Neural progenitor cell (in vitro differentiated cells): Measurements from ENCODE around the gene CDS2. TPM values are rescaled to one million over a fixed set of nuclear protein-coding genes. Genes with fewer than 3 reads are reported as not detected.

Experiments
- DNase-seq: peaks from one replicate; pipeline ENCODE4 v3.0.0-alpha.2; 2016; ENCODE audit warnings: low spot score
- H2AFZ ChIP-seq: fragments of 200-600 bp; sonication (generic); replicated peaks from 2 replicates; pipeline ENCODE4 v1.6.1; 2016; ENCODE audit warnings: antibody characterized with exemption
- H3F3A ChIP-seq: fragments of 200-600 bp; sonication (generic); 2 replicates; pipeline ENCODE4 v1.6.1; 2016; ENCODE audit warnings: antibody characterized with exemption, low read depth
- H3K27ac ChIP-seq: fragments of 200-600 bp; sonication (generic); 2 replicates; pipeline ENCODE4 v1.5.1; 2016; ENCODE audit warnings: mild to moderate bottlenecking
- H3K27me3 ChIP-seq: fragments of 200-600 bp; sonication (generic); 2 replicates; pipeline ENCODE4 v1.6.1; 2016; ENCODE audit warnings: mild to moderate bottlenecking, moderate library complexity
- H3K36me3 ChIP-seq: fragments of 200-600 bp; sonication (generic); 2 replicates; pipeline ENCODE4 v1.5.1; 2016
- H3K4me1 ChIP-seq: fragments of 200-600 bp; sonication (generic); 2 replicates; pipeline ENCODE4 v1.6.1; 2016; ENCODE audit warnings: mixed run types
- H3K4me2 ChIP-seq: fragments of 200-600 bp; sonication (generic); 2 replicates; pipeline ENCODE4 v1.6.1; 2016
- H3K4me3 ChIP-seq: fragments of 200-600 bp; sonication (generic); 2 replicates; pipeline ENCODE4 v1.5.1; 2016
- H3K79me2 ChIP-seq: fragments of 200-600 bp; sonication (generic); 2 replicates; pipeline ENCODE4 v1.6.1; 2016; ENCODE audit warnings: low read depth
- H3K9ac ChIP-seq: fragments of 200-600 bp; sonication (generic); 2 replicates; pipeline ENCODE4 v1.6.1; 2016
- H3K9me3 ChIP-seq: fragments of 200-600 bp; sonication (generic); 2 replicates; pipeline ENCODE4 v1.5.1; 2016; ENCODE audit warnings: low read depth
- H4K20me1 ChIP-seq: fragments of 200-600 bp; sonication (generic); 2 replicates; pipeline ENCODE4 v1.6.1; 2016; ENCODE audit warnings: low read depth
- H3K27ac Mint-ChIP-seq: 3 replicates; pipeline ENCODE4 v1.8.0; 2021; ENCODE audit warnings: mixed read lengths
- H3K27me3 Mint-ChIP-seq: 2 replicates; pipeline ENCODE4 v1.8.0; 2022; ENCODE audit warnings: low read depth, mild to moderate bottlenecking, inconsistent platforms, moderate library complexity, mixed read lengths; ENCODE audit not compliant: insufficient read depth
- H3K36me3 Mint-ChIP-seq: 3 replicates; pipeline ENCODE4 v1.8.0; 2021; ENCODE audit warnings: mixed read lengths
- H3K4me1 Mint-ChIP-seq: 3 replicates; pipeline ENCODE4 v1.8.0; 2021; ENCODE audit warnings: mixed read lengths
- H3K4me3 Mint-ChIP-seq: 3 replicates; pipeline ENCODE4 v1.8.0; 2021; ENCODE audit warnings: mild to moderate bottlenecking, moderate library complexity, mixed read lengths
- H3K9me3 Mint-ChIP-seq: 3 replicates; pipeline ENCODE4 v1.8.0; 2020; ENCODE audit warnings: mixed read lengths
- EZH2 ChIP-seq: fragments of 200-600 bp; sonication (generic); IDR thresholded peaks from 2 replicates; pipeline ENCODE4 v1.6.1; 2017; ENCODE audit warnings: antibody characterized with exemption, mild to moderate bottlenecking, moderate library complexity
- EZH2phosphoT487 ChIP-seq: fragments of 200-600 bp; sonication (generic); IDR thresholded peaks from 2 replicates; pipeline ENCODE4 v1.6.1; 2017; ENCODE audit warnings: antibody characterized with exemption
- total RNA-seq: library from RNA; depleted of rRNA; stranded (reverse); fragments of >200 nt; gene quantifications from 2 replicates; pipeline ENCODE4 v1.2.3, GENCODE V29; 2015; ENCODE audit warnings: low replicate concordance
- TF ChIP-seq, protein P1 (sequence below): fragments of 200-600 bp; sonication (generic); IDR thresholded peaks from 2 replicates; pipeline ENCODE4 v1.5.1; 2017; ENCODE audit warnings: antibody characterized with exemption, mild to moderate bottlenecking

Gene CDS2
- total RNA-seq, 1 donor from 2014 or later: 59.8 TPM

DNA sequence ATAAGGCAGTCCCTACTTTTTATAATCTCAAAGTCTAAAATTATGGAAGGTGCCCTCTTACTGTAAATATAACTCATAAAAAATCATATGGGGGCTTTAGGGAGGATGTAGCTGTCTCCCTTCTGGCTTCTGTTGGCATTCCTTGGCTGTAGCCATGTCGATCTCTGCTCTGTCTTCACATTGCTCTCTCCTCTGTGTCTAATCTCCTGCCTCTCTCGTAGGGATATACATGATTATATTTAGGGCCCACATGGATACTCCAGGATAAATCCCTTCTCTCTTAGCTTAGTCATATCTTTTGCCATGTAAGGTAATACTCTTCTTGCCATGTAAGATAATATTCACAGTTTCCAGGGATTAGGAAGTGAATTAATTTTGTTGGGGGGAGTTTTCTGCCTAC is 28.6 kb downstream of the CDS2 start:
- Mint-ChIP-seq H3K36me3 (no peaks in the 10 kb centered on the region), H3K27me3 (peaks cover 2% of the 10 kb centered on the region), H3K27ac (no peak overlapping the region), H3K9me3 (no peaks in the 10 kb centered on the region), H3K4me3 (no peak overlapping the region), H3K4me1 (peaks cover 9% of the 10 kb centered on the region)
- H3K27ac ChIP-seq: no peak overlapping the region
- no peak overlapping the region for H3K4me3 ChIP-seq
- no peak overlapping the region for H2AFZ ChIP-seq
- H3K4me2 ChIP-seq: no peak overlapping the region
- H3F3A ChIP-seq: no peaks in the 10 kb centered on the region
- H4K20me1 ChIP-seq: peaks cover 59% of the 10 kb centered on the region
- H3K4me1 ChIP-seq: no peaks in the 10 kb centered on the region
- H3K79me2 ChIP-seq: peaks cover 69% of the 10 kb centered on the region
- TF ChIP-seq EZH2 (no peak), EZH2phosphoT487 (no peak)
- TF ChIP-seq, protein P1, sequence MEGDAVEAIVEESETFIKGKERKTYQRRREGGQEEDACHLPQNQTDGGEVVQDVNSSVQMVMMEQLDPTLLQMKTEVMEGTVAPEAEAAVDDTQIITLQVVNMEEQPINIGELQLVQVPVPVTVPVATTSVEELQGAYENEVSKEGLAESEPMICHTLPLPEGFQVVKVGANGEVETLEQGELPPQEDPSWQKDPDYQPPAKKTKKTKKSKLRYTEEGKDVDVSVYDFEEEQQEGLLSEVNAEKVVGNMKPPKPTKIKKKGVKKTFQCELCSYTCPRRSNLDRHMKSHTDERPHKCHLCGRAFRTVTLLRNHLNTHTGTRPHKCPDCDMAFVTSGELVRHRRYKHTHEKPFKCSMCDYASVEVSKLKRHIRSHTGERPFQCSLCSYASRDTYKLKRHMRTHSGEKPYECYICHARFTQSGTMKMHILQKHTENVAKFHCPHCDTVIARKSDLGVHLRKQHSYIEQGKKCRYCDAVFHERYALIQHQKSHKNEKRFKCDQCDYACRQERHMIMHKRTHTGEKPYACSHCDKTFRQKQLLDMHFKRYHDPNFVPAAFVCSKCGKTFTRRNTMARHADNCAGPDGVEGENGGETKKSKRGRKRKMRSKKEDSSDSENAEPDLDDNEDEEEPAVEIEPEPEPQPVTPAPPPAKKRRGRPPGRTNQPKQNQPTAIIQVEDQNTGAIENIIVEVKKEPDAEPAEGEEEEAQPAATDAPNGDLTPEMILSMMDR: no peak
- no peaks in the 10 kb centered on the region for H3K36me3 ChIP-seq
- H3K27me3 ChIP-seq: no peaks in the 10 kb centered on the region
- no peaks in the 10 kb centered on the region for H3K9me3 ChIP-seq
- H3K9ac ChIP-seq: no peak overlapping the region
- DNase-seq: no peak

DNA sequence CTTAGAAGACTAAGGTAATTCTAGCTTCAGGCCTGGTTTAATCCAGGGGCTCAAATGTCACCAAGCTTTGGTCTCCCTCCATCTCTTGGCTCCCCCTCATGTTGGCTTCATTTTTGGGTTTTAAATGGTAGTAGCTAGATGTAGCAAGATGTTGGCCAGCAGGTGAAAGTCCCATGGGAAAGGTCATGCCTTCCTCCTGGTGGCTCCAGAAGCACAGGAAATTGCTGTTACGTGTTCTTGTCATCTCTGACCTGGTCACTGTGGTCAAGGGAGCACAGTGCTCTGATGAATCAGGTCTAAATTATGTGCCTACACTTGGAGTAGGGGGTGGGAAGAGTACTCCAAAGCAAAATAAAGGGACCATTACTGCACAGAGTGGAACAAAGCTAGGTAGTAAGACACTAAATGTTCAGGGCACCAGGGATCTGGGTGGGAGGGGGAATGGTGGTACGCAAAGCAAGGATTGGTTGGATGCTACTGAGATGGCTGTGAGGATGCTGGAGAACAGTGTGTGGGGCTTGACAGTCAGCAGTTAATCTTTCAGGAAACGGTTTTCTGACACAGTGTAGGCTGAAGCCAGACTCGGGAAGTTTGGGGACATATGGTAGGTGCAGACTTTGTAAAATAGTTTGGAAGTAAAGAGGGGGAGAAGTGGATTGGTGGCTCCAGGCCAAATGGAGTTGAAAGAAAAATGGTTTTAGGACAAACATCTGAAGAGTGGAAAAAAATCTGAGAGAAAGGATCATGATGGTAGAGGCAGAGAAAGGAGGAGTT is 30.1 kb downstream of the CDS2 start:
- Histone ChIP-seq H2AFZ (no peak overlapping the region), H3F3A (no peaks in the 10 kb centered on the region), H4K20me1 (peaks cover 62% of the 10 kb centered on the region), H3K9me3 (no peaks in the 10 kb centered on the region), H3K27me3 (no peaks in the 10 kb centered on the region), H3K4me1 (no peaks in the 10 kb centered on the region), H3K9ac (no peak overlapping the region), H3K4me3 (no peak overlapping the region), H3K79me2 (peaks cover 71% of the 10 kb centered on the region), H3K36me3 (no peaks in the 10 kb centered on the region), H3K4me2 (no peak overlapping the region), H3K27ac (no peak overlapping the region)
- Mint-ChIP-seq H3K9me3 (no peaks in the 10 kb centered on the region), H3K4me3 (no peak overlapping the region), H3K4me1 (peaks cover 9% of the 10 kb centered on the region), H3K27ac (no peak overlapping the region), H3K27me3 (peaks cover 2% of the 10 kb centered on the region), H3K36me3 (peaks cover 2% of the 10 kb centered on the region)
- no peak for TF ChIP-seq EZH2phosphoT487
- TF ChIP-seq, protein P1: no peak
- TF ChIP-seq EZH2: no peak
- no peak for DNase-seq

DNA sequence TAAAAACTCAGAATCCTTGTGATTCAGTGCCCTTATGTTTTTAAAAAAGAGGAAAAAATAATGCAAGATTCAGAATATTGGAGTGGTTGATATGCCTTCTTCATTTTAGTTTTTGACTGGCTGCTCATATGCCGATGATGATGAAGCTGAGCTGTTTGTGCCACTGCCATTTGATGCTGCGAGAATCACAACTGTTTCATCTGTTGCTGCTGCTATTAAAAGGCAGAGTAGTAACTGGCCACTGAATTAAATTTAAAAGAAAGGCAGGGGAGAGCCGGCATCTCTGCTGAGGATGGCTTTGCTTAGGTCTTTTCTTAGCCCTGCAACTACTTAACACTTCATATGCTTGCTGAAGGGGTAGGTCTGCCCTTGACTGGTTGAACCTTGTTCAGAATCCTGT is 33.1 kb downstream of the CDS2 start:
- Mint-ChIP-seq H3K4me1 (peaks cover 9% of the 10 kb centered on the region), H3K4me3 (no peak overlapping the region), H3K27me3 (no peaks in the 10 kb centered on the region), H3K27ac (no peak overlapping the region), H3K9me3 (no peaks in the 10 kb centered on the region), H3K36me3 (peaks cover 2% of the 10 kb centered on the region)
- H3K27me3 ChIP-seq: no peaks in the 10 kb centered on the region
- H3K9ac ChIP-seq: no peak overlapping the region
- H3K79me2 ChIP-seq: peaks cover 80% of the 10 kb centered on the region
- no peaks in the 10 kb centered on the region for H3K4me1 ChIP-seq
- peaks cover 38% of the 10 kb centered on the region for H4K20me1 ChIP-seq
- H3K27ac ChIP-seq: no peak overlapping the region
- H2AFZ ChIP-seq: no peak overlapping the region
- no peaks in the 10 kb centered on the region for H3K36me3 ChIP-seq
- no peak overlapping the region for H3K4me2 ChIP-seq
- no peak for TF ChIP-seq EZH2phosphoT487
- no peak for TF ChIP-seq EZH2
- TF ChIP-seq, protein P1: no peak
- no peak overlapping the region for H3K4me3 ChIP-seq
- H3K9me3 ChIP-seq: no peaks in the 10 kb centered on the region
- no peaks in the 10 kb centered on the region for H3F3A ChIP-seq
- no peak for DNase-seq
